AG08395 (cell line): ENCODE results near the gene URGCP.
"Not testable (repeated sequence)": the region's sequence is repeated elsewhere in the genome, so short reads cannot be mapped to it uniquely, and the experiment has no call there.

Experiments
- DNase-seq: peaks from one replicate; pipeline ENCODE4 v3.0.0; 2012; ENCODE audit warnings: mixed read lengths, low spot score

The URGCP gene

GRCh38 chr7:43834463-43835251 lies 71.7 kb downstream of the URGCP start:
- no peak for DNase-seq

- DNase-seq: not testable (repeated sequence)
Observed at GRCh38 chr7:43830917-43831316, 75.5 kb downstream of the URGCP start.
